HG03135 (cell line): ENCODE data around the gene DNAH8.

Experiments
- ATAC-seq: cut with Tn5 transposase; IDR thresholded peaks from one replicate; pipeline ENCODE4 v1.9.1; 2021; ENCODE audit warnings: mild to moderate bottlenecking, moderate library complexity; ENCODE audit not compliant: unreplicated experiment

DNAH8 gene

DNA sequence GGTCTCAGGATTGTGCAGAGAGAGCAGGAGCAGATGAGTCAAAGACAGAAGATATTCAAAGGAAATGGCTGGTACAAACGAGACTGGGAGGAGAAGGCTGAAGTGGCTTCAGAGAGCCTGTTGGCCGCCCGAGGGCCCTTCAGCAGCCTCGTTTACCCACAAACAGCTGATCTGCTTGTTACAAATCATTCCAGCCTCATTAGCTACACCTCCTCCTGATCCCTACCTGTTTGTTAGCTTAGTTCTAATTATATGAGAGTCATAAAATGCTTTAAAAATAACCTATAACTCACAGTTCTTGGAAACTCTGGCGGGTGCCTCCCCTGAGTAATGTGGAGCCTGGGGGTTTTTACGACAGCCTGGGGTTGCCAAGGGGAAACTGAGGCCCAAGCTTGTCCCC, 346.1 kb downstream of the DNAH8 start:
- ATAC-seq = no peak

DNA sequence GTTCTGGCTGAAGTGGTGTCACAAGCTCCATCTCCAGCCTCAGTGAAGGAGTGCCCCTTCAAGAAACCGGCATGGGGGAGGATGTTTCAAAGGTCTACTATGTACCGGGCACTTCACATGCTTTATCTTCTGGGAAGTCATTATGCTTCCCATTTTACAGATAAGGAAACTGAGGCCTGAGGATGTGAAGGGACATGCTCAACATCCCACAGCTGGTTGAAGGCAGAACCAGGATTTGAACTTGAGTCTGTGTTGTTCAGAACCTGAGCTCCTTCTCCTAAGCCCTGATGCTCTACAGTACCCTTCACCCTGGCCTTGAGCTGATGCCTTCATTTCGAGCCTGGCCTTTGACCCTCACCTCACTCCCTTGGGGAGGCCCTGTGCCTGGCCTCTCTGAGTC, 346.5 kb downstream of the DNAH8 start:
- ATAC-seq = no peak

DNA sequence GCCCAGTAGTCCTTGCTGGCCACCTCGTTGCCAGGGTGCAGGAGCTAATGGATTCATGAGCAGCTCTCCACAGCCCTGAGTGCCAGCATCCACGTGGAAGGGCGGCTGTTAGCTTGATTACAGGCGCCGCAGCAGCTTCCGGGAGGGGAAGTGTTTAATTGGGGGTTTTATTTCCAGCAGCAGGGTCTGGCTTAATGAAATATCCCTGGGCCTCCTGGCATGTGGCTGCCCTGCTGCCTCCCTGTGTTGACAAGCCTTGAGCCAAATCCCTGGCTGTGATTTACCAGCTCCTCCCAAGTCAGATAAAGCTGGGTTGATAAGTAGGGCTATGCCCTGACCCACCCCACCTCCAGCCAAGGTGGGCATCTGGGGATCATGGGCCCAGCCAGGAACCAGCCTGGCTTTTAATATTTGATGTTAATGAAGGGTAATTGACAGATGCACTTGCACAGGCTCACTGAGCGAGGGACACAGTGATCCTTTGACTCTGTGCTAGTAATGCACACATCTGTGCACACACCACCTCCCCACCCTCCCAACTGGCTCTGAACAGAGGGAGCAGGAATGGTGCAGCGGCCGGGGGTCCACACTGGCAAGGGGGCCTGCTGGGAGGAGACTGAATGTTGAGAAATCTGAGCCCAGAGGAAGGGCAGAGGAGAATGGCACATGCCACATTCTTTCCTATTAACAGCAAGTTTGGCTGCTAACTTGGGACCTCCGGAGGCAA, 347.1 kb downstream of the DNAH8 start:
- no peak for ATAC-seq

DNA sequence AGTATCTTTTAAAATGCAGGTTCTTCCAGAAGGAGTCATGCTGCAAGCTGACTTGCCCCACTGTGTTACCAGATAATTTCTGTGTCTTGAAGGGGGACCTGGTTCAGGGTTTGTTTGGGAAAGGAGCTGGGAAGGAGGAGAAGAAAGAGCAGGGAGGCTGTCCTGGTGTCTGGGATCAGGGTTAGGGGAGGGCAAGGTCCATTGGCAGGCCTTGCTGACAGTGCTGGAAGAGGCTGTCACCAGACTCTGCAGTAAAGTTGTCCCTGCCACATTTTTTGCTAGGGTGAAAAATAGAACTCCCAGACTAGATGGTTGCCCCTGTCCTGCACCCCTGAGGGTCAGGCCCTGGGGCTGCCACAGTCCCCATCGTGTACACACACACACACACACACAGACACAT, 348.4 kb downstream of the DNAH8 start:
- ATAC-seq = no peak

DNA sequence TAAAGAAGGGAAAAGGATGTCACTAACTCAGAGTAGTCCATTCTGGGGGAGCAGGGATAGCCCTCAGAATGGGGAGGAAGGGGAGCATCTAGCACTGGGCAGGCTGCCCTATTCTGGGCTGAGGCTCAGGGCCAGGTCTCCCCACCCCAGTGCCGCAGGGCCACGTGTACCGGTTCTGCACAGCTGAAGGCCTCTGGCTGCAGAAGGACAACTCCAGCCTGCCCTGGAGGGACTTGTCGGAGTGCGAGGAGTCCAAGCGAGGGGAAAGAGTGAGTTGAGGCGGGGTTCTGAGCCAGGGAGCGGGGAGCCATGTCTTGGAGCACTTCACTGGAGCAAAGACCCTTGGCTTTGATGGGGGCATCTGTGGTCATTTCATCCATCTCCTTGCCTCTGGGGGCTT, 350.4 kb downstream of the DNAH8 start:
- ATAC-seq = no peak

DNA sequence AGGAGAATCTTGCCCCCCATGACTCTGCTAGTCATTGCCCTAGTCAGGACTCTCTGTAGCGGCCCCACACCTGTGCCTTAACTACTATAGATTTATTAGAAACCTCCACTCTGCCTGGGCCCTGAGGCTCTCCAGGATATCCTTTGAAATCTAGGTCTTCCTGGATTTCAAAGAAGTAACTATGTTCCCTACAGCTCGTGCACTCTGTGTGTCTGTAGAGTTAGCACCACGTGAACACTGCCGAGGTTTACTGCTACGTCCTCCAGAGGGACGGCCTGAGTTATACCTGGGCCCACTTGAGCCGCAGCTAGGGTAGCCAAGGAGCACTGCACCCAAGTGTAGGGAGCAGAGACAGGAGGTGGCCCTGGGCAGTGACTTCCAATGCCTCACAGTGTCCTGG, 353.3 kb downstream of the DNAH8 start:
- no peak for ATAC-seq

DNA sequence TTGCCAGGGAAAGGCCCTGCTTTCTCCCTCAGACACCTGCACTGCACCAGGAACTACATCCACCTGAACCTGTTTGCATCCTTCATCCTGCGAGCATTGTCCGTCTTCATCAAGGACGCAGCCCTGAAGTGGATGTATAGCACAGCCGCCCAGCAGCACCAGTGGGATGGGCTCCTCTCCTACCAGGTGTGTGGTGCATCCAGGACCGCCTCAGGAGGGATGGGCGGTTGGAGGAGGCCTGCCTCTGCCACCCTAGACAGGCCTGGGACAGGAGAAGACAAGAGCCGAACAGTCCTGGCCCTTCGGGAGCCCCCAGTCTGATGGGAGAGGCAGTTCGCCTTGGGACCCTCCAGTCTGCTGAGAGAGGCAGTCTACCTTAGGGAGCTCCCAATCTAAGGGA, 357.7 kb downstream of the DNAH8 start:
- ATAC-seq = no peak

DNA sequence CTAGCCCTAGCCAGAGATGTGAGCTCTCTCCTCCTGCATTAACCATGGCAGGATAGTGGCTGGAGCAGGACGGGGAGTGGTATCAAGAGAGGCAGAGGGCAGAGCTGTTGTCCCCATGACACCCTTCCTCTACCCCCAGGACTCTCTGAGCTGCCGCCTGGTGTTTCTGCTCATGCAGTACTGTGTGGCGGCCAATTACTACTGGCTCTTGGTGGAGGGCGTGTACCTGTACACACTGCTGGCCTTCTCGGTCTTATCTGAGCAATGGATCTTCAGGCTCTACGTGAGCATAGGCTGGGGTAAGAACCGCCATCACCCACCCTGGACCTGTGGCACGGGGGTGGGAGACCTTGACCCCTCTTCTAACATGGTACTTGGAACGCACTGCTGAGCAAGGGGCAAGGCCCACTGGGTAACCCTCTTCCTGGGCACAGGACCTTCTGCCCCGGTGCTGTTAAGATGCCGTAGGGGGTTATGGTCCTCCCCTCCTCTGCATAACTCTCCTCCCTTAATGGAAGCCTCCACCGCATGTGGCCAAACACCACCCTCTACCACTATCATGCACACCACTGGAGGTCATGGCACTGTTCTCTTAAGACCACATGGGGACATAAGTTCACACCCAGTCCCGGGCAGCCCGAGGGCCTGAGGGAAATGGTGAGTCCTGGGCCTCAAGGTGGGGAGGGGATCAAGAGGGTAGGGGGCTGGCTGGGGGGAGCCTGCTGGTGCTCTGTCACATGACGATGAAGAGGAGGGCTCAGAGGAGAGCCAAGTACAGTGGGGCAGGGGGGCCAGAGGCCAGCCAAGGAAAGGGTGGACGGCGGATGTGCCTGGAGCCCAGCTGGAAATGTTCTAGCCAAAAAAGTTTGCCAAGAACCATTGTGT, 358.6 kb downstream of the DNAH8 start:
- ATAC-seq = no peak

DNA sequence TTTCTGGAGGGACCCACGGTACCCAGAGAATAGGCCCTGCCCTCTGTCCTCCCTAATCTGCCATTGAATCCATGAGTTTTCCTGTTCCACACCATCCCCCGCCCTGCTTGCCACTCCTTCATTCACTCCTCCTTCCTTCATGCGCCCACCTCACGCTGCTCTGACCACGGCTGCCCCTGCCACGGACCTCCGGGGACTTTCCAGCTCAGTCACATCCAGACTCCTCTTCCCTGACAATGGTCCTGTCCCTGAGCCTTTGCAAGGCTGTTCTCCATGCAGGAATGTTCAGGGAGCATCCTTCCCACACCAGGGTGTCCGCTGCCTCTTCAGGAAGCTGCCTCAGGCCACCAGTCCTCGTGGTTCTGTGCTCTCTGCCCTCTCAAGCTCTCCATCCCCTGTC, 359.4 kb downstream of the DNAH8 start:
- no peak for ATAC-seq

DNA sequence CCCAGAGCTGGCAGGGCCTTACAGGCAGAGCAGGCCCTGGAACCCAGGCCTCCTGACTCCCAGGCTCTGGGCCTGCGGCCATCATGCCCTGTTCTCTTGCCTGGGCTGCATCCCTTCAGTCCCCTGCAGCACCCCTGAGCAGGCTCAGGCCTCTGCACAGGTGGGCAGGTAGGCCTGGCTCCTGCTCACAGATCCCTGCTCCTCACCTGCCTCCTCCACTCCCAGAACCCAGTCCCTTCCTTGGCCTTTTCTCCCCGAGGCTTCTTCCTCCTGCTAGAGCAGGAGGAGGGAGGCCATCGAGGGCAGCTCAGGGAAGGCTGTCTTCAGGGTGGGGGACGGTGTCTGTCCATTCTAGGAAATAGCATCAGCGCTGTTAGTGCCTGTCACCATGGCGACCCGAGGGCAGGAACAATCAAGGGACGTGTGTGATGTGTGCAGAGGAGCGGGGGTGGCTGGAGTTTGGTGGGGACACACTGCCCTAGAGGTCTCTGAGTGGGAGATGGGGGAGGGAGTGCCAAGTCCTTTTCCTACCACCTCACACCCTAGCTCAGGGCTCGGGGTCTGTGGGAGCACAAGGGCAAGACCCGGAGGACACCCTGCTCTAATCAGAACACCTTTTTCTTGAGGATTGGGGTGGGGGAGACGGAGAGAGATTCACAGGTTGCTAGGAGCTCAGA, 360.0 kb downstream of the DNAH8 start:
- ATAC-seq = no peak

DNA sequence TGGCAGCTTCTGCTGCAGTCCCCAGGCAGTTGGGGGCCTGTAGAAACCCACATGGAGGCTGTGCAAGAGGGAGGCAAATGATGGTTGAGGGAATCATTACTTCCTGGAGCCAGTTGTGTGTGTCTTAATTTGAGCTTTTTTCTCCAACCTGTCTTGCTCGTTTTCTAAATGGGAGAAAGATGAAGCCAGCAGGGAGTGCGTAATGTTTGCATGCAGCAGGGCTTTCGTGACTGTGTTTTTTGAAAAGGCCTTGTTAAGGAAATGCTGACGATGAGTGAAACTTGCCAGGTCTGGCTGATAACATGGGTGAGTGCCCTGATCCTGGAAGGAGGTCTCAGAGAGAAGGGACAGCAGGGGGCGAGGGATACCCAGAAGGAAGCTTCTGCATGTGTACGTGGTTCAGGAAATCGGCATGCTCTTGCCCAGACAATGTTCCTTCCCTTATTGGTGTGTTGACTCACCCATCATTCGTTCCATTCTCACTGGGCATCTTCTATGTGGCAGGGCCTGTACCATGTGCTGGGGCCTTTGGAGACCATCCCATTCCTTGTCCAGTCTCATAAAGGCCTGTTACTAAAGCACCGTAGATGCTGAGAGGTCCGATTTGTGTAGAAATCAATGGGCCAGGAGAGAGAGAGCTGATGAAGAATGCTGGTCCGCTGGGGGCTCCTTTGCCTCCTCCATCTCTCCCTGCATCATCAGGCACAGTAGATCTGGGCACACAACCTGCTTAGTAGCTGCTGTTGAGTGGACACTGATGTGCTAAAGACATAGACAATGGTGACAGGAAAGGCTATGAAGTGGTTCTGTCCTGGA, 360.9 kb downstream of the DNAH8 start:
- ATAC-seq = no peak

DNA sequence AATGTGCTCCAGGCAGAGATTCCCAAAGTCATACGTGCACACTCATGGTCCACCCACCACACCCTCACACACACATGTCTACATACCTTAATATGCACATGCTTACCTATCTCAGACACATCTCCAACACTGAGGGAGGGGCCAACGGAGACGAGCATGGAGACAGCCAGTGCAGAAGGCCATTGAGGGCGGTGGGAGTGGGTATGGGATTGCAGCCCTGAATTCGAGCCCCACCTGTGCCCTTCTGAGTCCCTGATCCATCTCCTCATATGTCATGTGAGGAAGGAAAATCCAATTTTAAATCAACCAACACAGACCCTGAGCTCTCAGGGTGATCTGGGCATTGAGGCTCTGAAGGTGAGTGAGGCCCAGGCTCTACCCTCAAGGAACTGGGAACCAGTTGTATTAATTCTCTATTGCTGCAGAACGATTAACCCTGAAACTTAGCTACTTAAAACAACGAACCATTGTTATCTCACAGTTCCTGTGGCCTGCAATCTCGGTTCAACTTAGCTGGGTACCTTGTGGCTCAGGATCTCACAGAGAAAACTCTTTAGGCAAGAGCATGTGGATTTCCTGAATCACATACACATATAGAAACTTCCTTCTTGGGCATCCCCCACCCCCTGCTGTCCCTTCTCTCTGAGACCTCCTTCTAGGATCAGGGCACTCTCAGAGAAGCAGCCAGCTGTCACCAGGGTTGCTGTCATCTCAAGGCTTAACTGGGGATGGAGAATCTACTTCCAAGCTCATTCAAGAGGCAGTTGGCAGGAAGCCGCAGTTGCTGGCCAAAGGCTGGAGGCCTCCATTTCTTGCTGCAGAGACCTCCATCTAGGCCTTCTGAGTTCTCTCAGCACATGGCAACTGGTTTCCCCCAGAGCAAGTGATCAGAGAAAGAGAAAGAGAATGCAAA, 361.8 kb downstream of the DNAH8 start:
- no peak for ATAC-seq

DNA sequence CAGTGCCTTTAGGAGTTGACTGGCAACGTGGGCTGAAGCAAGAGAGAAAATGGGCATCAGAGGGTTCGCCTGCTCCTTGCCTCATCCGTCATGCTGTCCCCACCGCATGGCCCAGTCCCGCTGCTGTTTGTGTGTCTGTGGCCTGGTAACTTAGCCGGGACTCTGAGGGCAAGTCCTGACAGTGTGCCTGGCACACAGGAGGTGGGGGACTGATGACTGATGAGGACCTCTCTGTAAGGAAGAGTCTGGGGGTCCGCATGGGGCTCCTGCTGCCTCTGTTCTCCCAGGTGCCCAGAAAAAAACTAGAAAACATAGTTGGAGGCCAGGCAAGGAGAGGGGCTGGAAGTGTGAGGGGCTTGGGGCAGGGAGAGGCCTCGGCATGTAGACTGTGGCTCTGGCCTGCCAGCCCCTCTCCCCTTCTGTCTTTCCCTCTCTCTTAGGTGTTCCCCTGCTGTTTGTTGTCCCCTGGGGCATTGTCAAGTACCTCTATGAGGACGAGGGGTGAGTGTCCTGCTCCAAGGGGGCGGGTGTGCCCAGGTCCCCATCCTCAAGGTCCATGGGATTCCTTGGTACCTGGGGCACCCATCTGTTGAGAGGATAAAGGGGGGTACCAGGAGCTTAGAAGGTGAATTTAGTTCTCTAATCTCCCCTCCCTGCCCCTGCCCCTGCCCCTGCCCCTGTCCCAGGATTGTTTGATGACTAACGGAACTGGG, 362.9 kb downstream of the DNAH8 start:
- no peak for ATAC-seq

DNA sequence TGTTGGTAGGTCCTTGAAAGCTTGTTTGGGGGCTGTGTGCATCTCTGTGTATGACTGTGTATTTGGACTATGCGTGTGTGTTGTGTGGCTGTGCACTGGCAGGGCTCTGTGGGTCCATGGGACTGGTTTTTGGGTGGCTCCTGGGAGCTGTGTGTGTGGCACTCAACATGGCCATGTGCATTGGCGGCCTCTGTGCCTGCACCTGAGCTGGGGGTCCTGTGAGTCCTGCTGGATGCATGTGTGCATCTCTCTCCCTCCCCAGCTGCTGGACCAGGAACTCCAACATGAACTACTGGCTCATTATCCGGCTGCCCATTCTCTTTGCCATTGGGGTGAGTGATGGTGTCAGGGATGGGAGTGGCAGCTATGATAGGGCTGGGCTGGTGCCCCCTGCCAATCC, 363.6 kb downstream of the DNAH8 start:
- ATAC-seq = no peak

DNA sequence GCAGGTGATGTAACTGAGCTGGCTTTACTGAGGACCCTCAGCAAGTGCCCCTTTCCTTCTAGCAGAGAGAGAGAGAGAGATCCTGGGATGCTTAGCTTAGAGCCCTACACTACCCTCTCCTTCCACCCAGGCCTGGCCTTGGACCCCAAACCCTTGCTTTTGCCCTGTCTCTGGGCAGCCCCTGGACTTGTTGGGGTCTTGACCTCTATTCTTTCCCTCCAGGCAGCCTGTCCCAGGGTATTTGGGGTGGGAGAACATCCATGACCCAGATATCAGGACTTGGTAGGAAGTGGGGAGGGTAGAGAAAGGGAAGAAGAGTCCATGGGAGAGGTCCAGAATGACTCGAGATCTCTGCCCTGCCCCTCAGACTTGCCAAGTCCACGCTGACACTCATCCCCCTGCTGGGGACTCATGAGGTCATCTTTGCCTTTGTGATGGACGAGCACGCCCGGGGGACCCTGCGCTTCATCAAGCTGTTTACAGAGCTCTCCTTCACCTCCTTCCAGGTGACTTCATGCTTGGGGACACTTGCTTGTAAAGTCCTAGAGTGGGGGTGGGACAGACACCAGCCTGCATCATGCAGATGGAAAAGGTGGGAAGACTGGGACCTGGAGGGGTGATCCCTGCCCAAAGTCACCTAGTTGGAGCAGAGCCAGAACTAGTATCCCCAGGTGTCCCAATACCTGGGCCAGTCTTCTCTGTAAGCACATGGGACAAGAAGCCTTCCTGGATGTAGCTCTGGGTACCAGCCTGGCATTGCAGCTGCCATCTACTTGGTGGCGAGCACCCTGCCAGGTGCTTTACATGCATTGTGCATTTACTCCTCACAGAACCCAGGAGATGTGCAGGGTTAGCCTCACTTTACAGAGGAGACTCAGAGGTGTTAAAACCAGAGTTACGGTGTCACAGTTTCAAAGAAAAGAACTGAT, 364.4 kb downstream of the DNAH8 start:
- ATAC-seq = no peak
